AG10803 (cell line): Measurements from ENCODE around the gene EBP.
"Not testable (repeated sequence)": the region's sequence is repeated elsewhere in the genome, so short reads cannot be mapped to it uniquely, and the experiment has no call there.

Source experiments
- DNase-seq: peaks from one replicate; pipeline ENCODE4 v3.0.0; 2010; ENCODE audit warnings: low read depth
- H3K4me3 ChIP-seq: 2 replicates; pipeline ENCODE4 v1.5.1; 2011; ENCODE audit warnings: mild to moderate bottlenecking, low read length, control low read depth
- TF ChIP-seq, protein P1 (sequence below): conservative IDR thresholded peaks from 2 replicates; pipeline ENCODE4 v1.5.1; 2011; ENCODE audit warnings: mild to moderate bottlenecking, low read length, control low read depth, inconsistent platforms

The EBP gene

DNA sequence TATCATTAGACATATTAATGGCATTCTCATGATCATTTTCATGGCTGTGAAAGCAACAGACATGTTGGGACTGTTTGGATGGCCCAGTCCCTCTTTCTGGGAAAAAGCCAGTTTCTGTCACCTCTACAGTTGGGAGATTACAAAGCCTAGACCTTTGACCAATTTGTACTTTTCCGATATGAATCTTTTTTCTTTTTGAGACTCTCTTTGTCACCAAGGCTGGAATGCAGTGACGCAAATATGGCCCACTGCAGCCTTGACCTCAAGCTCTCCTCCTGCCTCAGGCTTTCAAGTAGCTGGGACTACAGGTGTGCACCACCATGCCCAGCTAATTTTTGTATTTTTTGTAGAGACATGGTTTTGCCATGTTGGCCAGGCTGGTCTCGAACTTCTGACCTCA lies 27.3 kb downstream of the EBP start:
- no peak for DNase-seq
- H3K4me3 ChIP-seq, result no peak overlapping the region
- TF ChIP-seq, protein P1, sequence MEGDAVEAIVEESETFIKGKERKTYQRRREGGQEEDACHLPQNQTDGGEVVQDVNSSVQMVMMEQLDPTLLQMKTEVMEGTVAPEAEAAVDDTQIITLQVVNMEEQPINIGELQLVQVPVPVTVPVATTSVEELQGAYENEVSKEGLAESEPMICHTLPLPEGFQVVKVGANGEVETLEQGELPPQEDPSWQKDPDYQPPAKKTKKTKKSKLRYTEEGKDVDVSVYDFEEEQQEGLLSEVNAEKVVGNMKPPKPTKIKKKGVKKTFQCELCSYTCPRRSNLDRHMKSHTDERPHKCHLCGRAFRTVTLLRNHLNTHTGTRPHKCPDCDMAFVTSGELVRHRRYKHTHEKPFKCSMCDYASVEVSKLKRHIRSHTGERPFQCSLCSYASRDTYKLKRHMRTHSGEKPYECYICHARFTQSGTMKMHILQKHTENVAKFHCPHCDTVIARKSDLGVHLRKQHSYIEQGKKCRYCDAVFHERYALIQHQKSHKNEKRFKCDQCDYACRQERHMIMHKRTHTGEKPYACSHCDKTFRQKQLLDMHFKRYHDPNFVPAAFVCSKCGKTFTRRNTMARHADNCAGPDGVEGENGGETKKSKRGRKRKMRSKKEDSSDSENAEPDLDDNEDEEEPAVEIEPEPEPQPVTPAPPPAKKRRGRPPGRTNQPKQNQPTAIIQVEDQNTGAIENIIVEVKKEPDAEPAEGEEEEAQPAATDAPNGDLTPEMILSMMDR, result no peak

GRCh38 chrX:48555731-48556325 lies 34.2 kb downstream of the EBP start:
- not testable (repeated sequence) for DNase-seq

GRCh38 chrX:48558271-48558670 lies 36.7 kb downstream of the EBP start:
- no peak overlapping the region for H3K4me3 ChIP-seq
- TF ChIP-seq, protein P1, result no peak
- DNase-seq, result peak; percentile 76

More at GRCh38 chrX:48555731-48556325, 34.2 kb downstream of the EBP start:
- H3K4me3 ChIP-seq, result not testable (repeated sequence)

- no peak for DNase-seq
- no peak overlapping the region for H3K4me3 ChIP-seq
- TF ChIP-seq, protein P1, result no peak
Measured at GRCh38 chrX:48559636-48560035, 38.0 kb downstream of the EBP start.

DNA sequence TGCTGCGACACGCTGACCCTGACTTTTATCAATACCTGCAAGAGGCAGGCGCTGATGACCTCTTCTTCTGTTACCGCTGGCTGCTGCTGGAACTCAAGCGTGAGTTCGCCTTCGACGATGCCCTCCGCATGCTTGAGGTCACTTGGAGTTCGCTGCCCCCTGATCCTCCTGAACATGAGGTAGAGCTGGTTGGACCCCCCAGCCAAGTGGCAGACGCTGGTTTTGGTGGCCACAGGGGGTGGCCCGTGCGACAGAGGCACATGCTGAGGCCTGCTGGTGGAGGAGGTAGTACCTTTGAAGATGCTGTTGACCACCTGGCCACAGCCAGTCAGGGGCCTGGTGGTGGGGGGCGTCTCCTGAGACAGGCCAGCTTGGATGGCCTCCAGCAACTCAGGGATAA lies 38.4 kb downstream of the EBP start:
- TF ChIP-seq, protein P1, result no peak
- DNase-seq, result no peak
- H3K4me3 ChIP-seq, result no peak overlapping the region

DNA sequence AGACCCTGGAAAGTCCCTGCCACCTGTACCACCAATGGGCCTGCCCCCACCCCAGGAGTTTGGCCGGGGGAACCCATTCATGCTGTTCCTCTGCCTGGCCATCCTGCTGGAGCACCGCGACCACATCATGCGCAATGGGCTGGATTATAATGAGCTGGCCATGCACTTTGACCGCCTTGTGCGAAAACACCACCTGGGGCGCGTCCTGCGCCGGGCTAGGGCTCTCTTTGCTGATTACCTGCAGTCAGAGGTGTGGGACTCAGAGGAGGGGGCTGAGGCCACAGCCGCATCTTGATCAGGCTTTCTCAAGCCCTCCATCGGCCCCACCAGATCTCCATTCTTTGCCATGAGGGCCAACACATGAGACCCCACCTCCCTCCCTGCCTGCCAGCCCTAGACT lies 39.1 kb downstream of the EBP start:
- TF ChIP-seq, protein P1, result no peak
- no peak for DNase-seq
- H3K4me3 ChIP-seq, result no peak overlapping the region

GRCh38 chrX:48569958-48570357 lies 48.4 kb downstream of the EBP start:
- DNase-seq, result peak; percentile 33
- TF ChIP-seq, protein P1, result no peak
- no peak overlapping the region for H3K4me3 ChIP-seq
